ENCODE measurements around the gene TMEM179B.

The TMEM179B gene

GRCh38 chr11:62770778-62771143 lies 16.4 kb upstream of the TMEM179B start:
- H3K4me1 ChIP-seq (ENCODE audit: control insufficient read depth, insufficient read depth, low read length): peaks cover 14% of the 10 kb centered on the region
- H3K9me3 ChIP-seq (replicated peaks; ENCODE audit: low read length): no peaks in the 10 kb centered on the region
- peaks cover 24% of the 10 kb centered on the region for H3K36me3 ChIP-seq (ENCODE audit: insufficient read depth, low read length)
- peak overlapping the region; percentile 83 for H3K4me2 ChIP-seq (ENCODE audit: low read length)
- peak overlapping the region; percentile 84 for H3K4me3 ChIP-seq (ENCODE audit: low read length)
- H3K9ac ChIP-seq (ENCODE audit: low read depth, low read length): peak overlapping the region; percentile 87
- H3K27me3 ChIP-seq (ENCODE audit: control insufficient read depth, insufficient read depth, low read length): no peaks in the 10 kb centered on the region

GRCh38 chr11:62771144-62772021 lies 15.8 kb upstream of the TMEM179B start, which contains the start of gene TAF6L:
TAF6L (plus strand) TSS chr11:62771396; CDS start chr11:62775784, 4,388 bp downstream.
- Histone ChIP-seq H3K9me3 (replicated peaks; ENCODE audit: low read length) (no peaks in the 10 kb centered on the region), H3K4me3 (ENCODE audit: low read length) (peak within 1 kb of the TSS; percentile 84), H3K27me3 (ENCODE audit: control insufficient read depth, insufficient read depth, low read length) (no peaks in the 10 kb centered on the region), H3K9ac (ENCODE audit: low read depth, low read length) (peak within 1 kb of the TSS; percentile 87), H3K36me3 (ENCODE audit: insufficient read depth, low read length) (peaks cover 25% of the 10 kb centered on the region), H3K4me2 (ENCODE audit: low read length) (peak within 1 kb of the TSS; percentile 83), H3K4me1 (ENCODE audit: control insufficient read depth, insufficient read depth, low read length) (peaks cover 14% of the 10 kb centered on the region)

DNA sequence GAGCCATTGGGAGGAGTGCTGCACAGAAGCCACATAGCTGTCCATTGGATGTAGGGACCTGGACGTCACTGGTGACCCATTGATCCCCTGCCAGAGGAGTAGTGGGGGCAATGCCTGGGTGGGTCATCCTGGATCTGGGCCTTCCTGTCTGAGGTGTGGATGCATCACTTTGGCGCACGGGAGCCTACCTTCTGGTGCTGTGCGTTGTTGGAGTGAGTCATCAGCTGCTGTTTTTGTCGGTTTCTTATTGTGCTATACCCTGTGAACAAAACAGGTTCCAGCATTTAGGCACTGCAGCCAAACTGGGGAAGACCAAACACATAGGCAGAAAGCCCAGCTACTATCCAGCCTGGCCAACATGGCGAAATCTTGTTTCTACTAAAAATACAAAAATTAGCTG lies 12.8 kb upstream of the TMEM179B start:
- H3K4me3 ChIP-seq (ENCODE audit: low read length): no peak overlapping the region
- H3K9me3 ChIP-seq (replicated peaks; ENCODE audit: low read length): no peaks in the 10 kb centered on the region
- no peaks in the 10 kb centered on the region for H3K27me3 ChIP-seq (ENCODE audit: control insufficient read depth, insufficient read depth, low read length)
- no peak overlapping the region for H3K4me2 ChIP-seq (ENCODE audit: low read length)
- H3K4me1 ChIP-seq (ENCODE audit: control insufficient read depth, insufficient read depth, low read length): peaks cover 14% of the 10 kb centered on the region
- H3K36me3 ChIP-seq (ENCODE audit: insufficient read depth, low read length): peaks cover 24% of the 10 kb centered on the region
- no peak overlapping the region for H3K9ac ChIP-seq (ENCODE audit: low read depth, low read length)

- Histone ChIP-seq H3K9me3 (replicated peaks; ENCODE audit: low read length) (no peaks in the 10 kb centered on the region), H3K4me3 (ENCODE audit: low read length) (no peak overlapping the region), H3K27me3 (ENCODE audit: control insufficient read depth, insufficient read depth, low read length) (no peaks in the 10 kb centered on the region), H3K9ac (ENCODE audit: low read depth, low read length) (no peak overlapping the region), H3K4me1 (ENCODE audit: control insufficient read depth, insufficient read depth, low read length) (peaks cover 10% of the 10 kb centered on the region), H3K4me2 (ENCODE audit: low read length) (no peak overlapping the region), H3K36me3 (ENCODE audit: insufficient read depth, low read length) (peaks cover 24% of the 10 kb centered on the region)
Measured at GRCh38 chr11:62775646-62776045, 11.6 kb upstream of the TMEM179B start.

DNA sequence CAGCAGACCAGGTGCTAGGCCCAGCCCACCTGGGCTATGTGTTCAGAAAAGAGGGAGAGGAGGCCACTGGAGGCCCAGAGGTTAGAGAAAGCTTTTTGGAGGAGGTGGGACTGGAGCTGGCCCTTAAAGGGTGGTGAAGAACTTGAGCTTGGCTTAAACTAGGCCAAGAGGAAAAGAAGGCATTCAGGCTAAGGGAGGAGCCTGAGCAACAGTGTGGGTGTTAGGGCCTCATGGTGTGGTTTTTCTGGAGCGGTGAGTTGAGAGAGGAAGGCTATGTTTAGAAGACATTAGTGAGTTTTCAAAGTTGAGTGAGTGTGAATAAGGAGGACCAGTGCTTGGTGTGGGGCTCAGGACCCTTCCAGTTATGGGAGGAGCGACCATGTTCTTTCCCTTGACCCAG lies 9.8 kb upstream of the TMEM179B start:
- H3K9ac ChIP-seq (ENCODE audit: low read depth, low read length): no peak overlapping the region

DNA sequence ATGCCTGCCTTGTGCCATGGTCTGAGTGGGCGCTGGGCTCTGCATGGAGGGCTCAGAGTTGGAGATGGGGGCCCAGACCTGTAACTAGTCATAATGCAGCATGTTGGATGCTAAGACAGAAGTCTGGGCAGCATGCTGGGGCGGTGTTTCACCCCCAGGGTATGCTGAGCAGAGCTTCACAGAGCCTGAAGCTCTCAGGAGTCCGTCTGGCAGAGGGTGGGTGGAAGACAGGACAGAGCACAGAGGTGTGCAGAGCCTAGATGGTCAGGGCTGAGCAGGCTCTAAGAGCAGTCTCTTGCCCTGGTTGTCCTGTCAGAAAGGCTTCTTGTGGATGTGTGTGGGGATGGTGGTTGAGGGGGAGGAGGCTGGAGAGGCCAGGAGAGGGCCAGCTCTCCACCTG lies 8.8 kb upstream of the TMEM179B start:
- no peak overlapping the region for H3K4me2 ChIP-seq (ENCODE audit: low read length)
- no peak overlapping the region for H3K4me3 ChIP-seq (ENCODE audit: low read length)
- H3K4me1 ChIP-seq (ENCODE audit: control insufficient read depth, insufficient read depth, low read length): no peaks in the 10 kb centered on the region
- peaks cover 35% of the 10 kb centered on the region for H3K36me3 ChIP-seq (ENCODE audit: insufficient read depth, low read length)
- no peaks in the 10 kb centered on the region for H3K9me3 ChIP-seq (replicated peaks; ENCODE audit: low read length)
- H3K9ac ChIP-seq (ENCODE audit: low read depth, low read length): no peak overlapping the region
- no peaks in the 10 kb centered on the region for H3K27me3 ChIP-seq (ENCODE audit: control insufficient read depth, insufficient read depth, low read length)

More for the DNA sequence above, 9.8 kb upstream of the TMEM179B start:
- no peaks in the 10 kb centered on the region for H3K4me1 ChIP-seq (ENCODE audit: control insufficient read depth, insufficient read depth, low read length)
- no peaks in the 10 kb centered on the region for H3K27me3 ChIP-seq (ENCODE audit: control insufficient read depth, insufficient read depth, low read length)
- H3K36me3 ChIP-seq (ENCODE audit: insufficient read depth, low read length): peaks cover 30% of the 10 kb centered on the region
- H3K9me3 ChIP-seq (replicated peaks; ENCODE audit: low read length): no peaks in the 10 kb centered on the region
- no peak overlapping the region for H3K4me2 ChIP-seq (ENCODE audit: low read length)
- H3K4me3 ChIP-seq (ENCODE audit: low read length): no peak overlapping the region

- H3K4me2 ChIP-seq (ENCODE audit: low read length): no peak overlapping the region
- H3K4me3 ChIP-seq (ENCODE audit: low read length): no peak overlapping the region
- no peak overlapping the region for H3K9ac ChIP-seq (ENCODE audit: low read depth, low read length)
Measured at GRCh38 chr11:62782753-62783152, 4.4 kb upstream of the TMEM179B start.

GRCh38 chr11:62786318-62787004 lies 741 bp upstream of the TMEM179B start:
- Histone ChIP-seq H3K9ac (ENCODE audit: low read depth, low read length) (peak overlapping the region; percentile 89), H3K4me2 (ENCODE audit: low read length) (peak overlapping the region; percentile 87), H3K4me3 (ENCODE audit: low read length) (peak overlapping the region; percentile 96), H3K9me3 (replicated peaks; ENCODE audit: low read length) (no peaks in the 10 kb centered on the region), H3K4me1 (ENCODE audit: control insufficient read depth, insufficient read depth, low read length) (peaks cover 30% of the 10 kb centered on the region), H3K27me3 (ENCODE audit: control insufficient read depth, insufficient read depth, low read length) (no peaks in the 10 kb centered on the region), H3K36me3 (ENCODE audit: insufficient read depth, low read length) (peaks cover 33% of the 10 kb centered on the region)

More at GRCh38 chr11:62782753-62783152, 4.4 kb upstream of the TMEM179B start:
- Histone ChIP-seq H3K9me3 (replicated peaks; ENCODE audit: low read length) (no peaks in the 10 kb centered on the region), H3K27me3 (ENCODE audit: control insufficient read depth, insufficient read depth, low read length) (no peaks in the 10 kb centered on the region), H3K36me3 (ENCODE audit: insufficient read depth, low read length) (peaks cover 20% of the 10 kb centered on the region), H3K4me1 (ENCODE audit: control insufficient read depth, insufficient read depth, low read length) (peaks cover 8% of the 10 kb centered on the region)

DNA sequence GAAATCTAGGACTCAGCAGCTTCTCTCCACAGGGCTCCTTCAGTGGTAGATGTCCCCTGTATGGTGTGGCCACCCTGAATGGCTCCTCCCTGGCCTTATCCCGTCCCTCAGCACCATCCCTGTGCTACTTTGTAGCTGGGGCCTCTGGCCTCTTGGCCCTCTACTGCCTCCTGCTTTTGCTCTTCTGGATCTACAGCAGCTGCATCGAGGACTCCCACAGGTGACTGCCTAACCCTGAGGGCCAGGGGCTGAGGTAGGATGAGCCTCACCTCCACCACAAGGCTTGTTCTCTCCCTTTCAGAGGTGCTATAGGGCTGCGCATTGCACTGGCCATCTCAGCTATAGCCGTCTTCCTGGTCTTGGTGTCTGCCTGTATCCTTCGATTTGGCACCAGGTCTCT lies 1.8 kb downstream of the TMEM179B start:
- no peak overlapping the region for H3K4me3 ChIP-seq (ENCODE audit: low read length)
- H3K4me1 ChIP-seq (ENCODE audit: control insufficient read depth, insufficient read depth, low read length): peaks cover 36% of the 10 kb centered on the region
- H3K4me2 ChIP-seq (ENCODE audit: low read length): peak overlapping the region; percentile 87
- no peak overlapping the region for H3K9ac ChIP-seq (ENCODE audit: low read depth, low read length)
- no peaks in the 10 kb centered on the region for H3K9me3 ChIP-seq (replicated peaks; ENCODE audit: low read length)
- peaks cover 38% of the 10 kb centered on the region for H3K36me3 ChIP-seq (ENCODE audit: insufficient read depth, low read length)
- no peaks in the 10 kb centered on the region for H3K27me3 ChIP-seq (ENCODE audit: control insufficient read depth, insufficient read depth, low read length)

DNA sequence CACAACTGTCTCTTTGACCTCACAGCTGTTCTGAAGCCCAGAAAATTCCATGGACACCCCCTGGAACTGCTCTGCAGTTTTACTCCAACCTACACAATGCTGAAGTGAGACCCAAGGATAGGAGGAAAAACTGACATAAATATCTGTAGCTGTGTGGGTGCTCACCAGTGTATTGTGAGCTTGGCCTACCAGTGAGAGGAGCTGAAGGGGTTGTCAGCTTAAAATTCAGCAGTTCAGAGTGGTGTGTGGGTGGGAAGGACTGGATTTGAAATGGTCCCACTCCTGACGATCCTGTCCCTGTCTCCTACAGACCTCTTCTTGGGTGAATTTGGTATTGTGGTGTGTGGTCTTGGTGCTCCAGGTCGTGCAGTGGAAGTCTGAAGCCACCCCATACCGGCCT lies 2.4 kb downstream of the TMEM179B start:
- Histone ChIP-seq H3K9ac (ENCODE audit: low read depth, low read length) (no peak overlapping the region), H3K4me1 (ENCODE audit: control insufficient read depth, insufficient read depth, low read length) (peaks cover 36% of the 10 kb centered on the region), H3K36me3 (ENCODE audit: insufficient read depth, low read length) (peaks cover 44% of the 10 kb centered on the region), H3K4me3 (ENCODE audit: low read length) (no peak overlapping the region), H3K27me3 (ENCODE audit: control insufficient read depth, insufficient read depth, low read length) (no peaks in the 10 kb centered on the region), H3K4me2 (ENCODE audit: low read length) (no peak overlapping the region), H3K9me3 (replicated peaks; ENCODE audit: low read length) (no peaks in the 10 kb centered on the region)

DNA sequence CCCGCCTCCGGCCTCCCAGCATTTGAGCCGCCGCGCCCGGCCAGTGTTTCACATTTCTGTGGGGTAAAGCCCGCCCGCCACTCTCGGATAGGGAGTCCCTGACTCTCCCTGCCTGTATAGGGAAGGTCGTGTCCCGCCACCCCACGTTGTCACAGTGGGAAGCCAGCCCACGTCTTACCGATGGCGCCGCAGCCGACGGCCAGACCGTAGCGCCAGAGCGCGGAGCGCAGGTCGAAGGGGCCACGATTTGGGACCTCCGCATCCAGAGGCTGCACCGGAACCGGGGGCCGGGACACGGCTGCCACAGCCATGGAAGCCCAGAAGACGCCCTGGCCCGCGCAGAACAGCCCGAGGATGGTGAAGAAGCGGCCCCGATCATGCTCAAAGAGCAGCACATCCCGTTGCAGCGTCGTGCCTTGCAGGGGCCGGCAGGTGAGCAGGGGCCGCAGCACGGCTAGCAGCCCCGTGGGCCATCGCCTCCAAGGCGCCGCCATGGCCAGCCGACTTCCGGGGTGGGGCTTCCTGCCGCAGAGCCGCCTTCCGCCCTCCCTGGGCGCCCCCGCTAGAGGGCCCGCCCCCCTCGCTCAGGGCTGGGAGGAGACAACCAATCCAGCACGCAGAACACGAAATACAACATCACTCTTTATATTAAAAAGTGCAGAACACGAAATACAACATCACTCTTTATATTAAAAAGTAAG lies 4.4 kb downstream of the TMEM179B start, which contains the start of gene TMEM223:
TSS of gene TMEM223 (minus strand) at position 506 of the 701 bp plus-strand sequence. CDS start at position 494, 12 bp downstream.
- Histone ChIP-seq H3K4me2 (ENCODE audit: low read length) (peak within 1 kb of the TSS; percentile 90), H3K4me1 (ENCODE audit: control insufficient read depth, insufficient read depth, low read length) (peaks cover 29% of the 10 kb centered on the region), H3K27me3 (ENCODE audit: control insufficient read depth, insufficient read depth, low read length) (no peaks in the 10 kb centered on the region), H3K9ac (ENCODE audit: low read depth, low read length) (peak within 1 kb of the TSS; percentile 90), H3K4me3 (ENCODE audit: low read length) (peak within 1 kb of the TSS; percentile 98), H3K36me3 (ENCODE audit: insufficient read depth, low read length) (peaks cover 61% of the 10 kb centered on the region), H3K9me3 (replicated peaks; ENCODE audit: low read length) (no peaks in the 10 kb centered on the region)

Data from skeletal muscle satellite cell (primary cell).